Lung (tissue), 12 donors: ENCODE data around the gene SDK2. TPM values are rescaled to one million over a fixed set of nuclear protein-coding genes. Genes with fewer than 3 reads are reported as not detected.

Source experiments
- ATAC-seq: fragments of 200-7000 bp; cut with Tn5 transposase; one replicate; pipeline ENCODE4 v1.9.1; 2020; ENCODE audit warnings: moderate number of reproducible peaks; ENCODE audit not compliant: insufficient read depth, low FRiP score
- DNase-seq, 3 donors: peaks; one replicate each; pipeline ENCODE4 v3.0.0-alpha.2; 2013 to 2017
- H3K27ac ChIP-seq, 2 donors: one replicate each; pipeline ENCODE4 v1.5.1; 2013; ENCODE audit warnings: mild to moderate bottlenecking in 2 of 2, moderate library complexity in 2 of 2, control low read depth in 1 of 2, inconsistent platforms in 1 of 2, low read depth in 1 of 2, low read length in 1 of 2
- H3K27me3 ChIP-seq, 3 donors: one replicate each; pipeline ENCODE4 v1.5.1; 2013; ENCODE audit warnings: low read length in 2 of 3; ENCODE audit not compliant: control insufficient read depth in 3 of 3, insufficient read depth in 3 of 3
- H3K36me3 ChIP-seq, 4 donors: one replicate each; pipeline ENCODE4 v1.5.1; 2013; ENCODE audit warnings: low read length in 4 of 4, mild to moderate bottlenecking in 1 of 4, moderate library complexity in 1 of 4; ENCODE audit not compliant: control insufficient read depth in 4 of 4, insufficient read depth in 4 of 4
- H3K4me1 ChIP-seq, 5 donors: one replicate each; pipeline ENCODE4 v1.5.1; 2013; ENCODE audit warnings: low read length in 5 of 5, mild to moderate bottlenecking in 2 of 5, moderate library complexity in 1 of 5; ENCODE audit not compliant: control insufficient read depth in 5 of 5, insufficient read depth in 5 of 5
- H3K4me3 ChIP-seq: one replicate; pipeline ENCODE4 v1.5.1; 2013; ENCODE audit warnings: mild to moderate bottlenecking, control low read depth, moderate library complexity
- H3K9ac ChIP-seq, 2 donors: one replicate each; pipeline ENCODE4 v1.5.1; 2013; ENCODE audit warnings: low read length in 2 of 2, control low read depth in 1 of 2; ENCODE audit not compliant: insufficient read depth in 1 of 2
- H3K9me3 ChIP-seq, 4 donors: one replicate each; pipeline ENCODE4 v1.5.1; 2013; ENCODE audit warnings: low read length in 3 of 4, mild to moderate bottlenecking in 1 of 4, moderate library complexity in 1 of 4; ENCODE audit not compliant: control insufficient read depth in 4 of 4, insufficient read depth in 3 of 4
- CTCF ChIP-seq: IDR thresholded peaks from 2 replicates; pipeline ENCODE4 v1.5.1; 2012; ENCODE audit warnings: mild to moderate bottlenecking; ENCODE audit errors: control extremely low read depth, extremely low read depth
- WGBS, 2 donors: extraction: QIAGEN DNeasy Blood & Tissue Kit; methylation state at CpG; one replicate each; pipeline ENCODE4 v1.1.7; 2013; 5-methylcytosine and 5-hydroxymethylcytosine counted together
- polyA plus RNA-seq, 2 donors: library from polyadenylated mRNA; stranded (reverse); fragments of 200-250 nt; gene quantifications; one replicate each; pipeline ENCODE4 v1.2.1, GENCODE V29; 2013
- total RNA-seq, 2 donors: library from RNA; depleted of rRNA in 1 of 2; stranded (reverse); fragments of >200 nt in 1 of 2; gene quantifications; one replicate each; pipeline ENCODE4 v1.2.1, GENCODE V29; 2014 to 2021
- donor health status: control.
- donor health status: control.
- donor health status: Bipolar disorder and iron deficiency.
- donor health status: healthy.
- donor health status: DM: yes; HTN: yes; CAD: no.

The SDK2 gene
- total and polyA plus RNA-seq, 4 donors, result 0.91 to 41.7 (median 4.3) TPM

- 52 to 69% methylated on average over 16 of the region's 16 CpGs for WGBS, 2 donors
- no peak for DNase-seq
These were observed 353.6 kb downstream of the SDK2 start for GRCh38 chr17:73290399-73291259.

DNA sequence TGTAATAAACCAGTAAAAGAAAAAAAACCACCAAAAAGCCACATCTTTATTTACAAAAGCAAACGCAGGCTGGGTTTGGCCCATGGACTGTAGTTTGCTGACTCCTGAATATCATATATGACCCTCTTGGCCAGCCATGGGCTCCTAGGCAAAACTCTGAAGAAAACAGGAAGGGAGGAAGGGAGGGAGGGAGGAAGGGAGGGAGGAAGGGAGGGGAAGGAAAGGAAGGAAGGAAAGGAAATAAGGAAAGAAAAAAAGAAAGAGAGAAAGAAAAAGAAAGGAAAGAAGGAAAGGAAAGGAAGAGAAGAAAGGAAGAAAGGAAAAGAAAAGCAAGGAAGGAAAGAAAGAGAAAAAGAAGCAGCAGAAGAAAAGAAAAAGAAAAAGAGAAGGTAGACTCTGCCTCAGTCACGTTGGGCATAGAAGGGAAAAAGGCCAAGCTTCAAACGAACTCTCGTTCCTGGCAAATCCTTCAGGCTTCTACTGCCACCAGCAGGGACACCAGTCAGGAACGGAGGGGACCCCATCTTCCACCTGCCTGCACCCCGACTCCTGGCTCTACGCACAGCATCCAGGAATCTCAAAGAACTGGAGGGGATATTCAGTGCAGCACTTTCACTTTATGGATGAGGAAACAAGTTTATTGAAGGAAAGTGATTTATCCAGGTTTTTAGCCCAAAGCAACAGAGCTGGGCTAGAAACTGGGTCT lies 354.5 kb downstream of the SDK2 start:
- H3K4me3 ChIP-seq, result no peak overlapping the region
- 74 to 82% methylated on average over 7 of the region's 7 CpGs for WGBS, 2 donors
- H3K9ac ChIP-seq, result no peak overlapping the region
- H3K27me3 ChIP-seq, result no peaks in the 10 kb centered on the region
- H3K27ac ChIP-seq, result peak overlapping the region; percentile 62 to 88
- no peaks in the 10 kb centered on the region for H3K9me3 ChIP-seq
- H3K4me1 ChIP-seq, result peaks cover 28 to 72% (median 50%) of the 10 kb centered on the region in 5 donors
- ATAC-seq, result no peak
- peaks cover 7 to 32% (median 17%) of the 10 kb centered on the region in 4 donors for H3K36me3 ChIP-seq
- no peak for TF ChIP-seq CTCF
- DNase-seq, result no peak

More at GRCh38 chr17:73290399-73291259, 353.6 kb downstream of the SDK2 start:
- Histone ChIP-seq H3K4me1 (peaks cover 28 to 72% (median 46%) of the 10 kb centered on the region in 5 donors), H3K4me3 (no peak overlapping the region), H3K36me3 (peaks cover 1 to 25% (median 10%) of the 10 kb centered on the region in 4 donors), H3K27me3 (no peaks in the 10 kb centered on the region), H3K9me3 (no peaks in the 10 kb centered on the region), H3K27ac (peak overlapping the region; percentile 88 to 95), H3K9ac (no peak overlapping the region)
- no peak for ATAC-seq
- TF ChIP-seq CTCF, result no peak

DNA sequence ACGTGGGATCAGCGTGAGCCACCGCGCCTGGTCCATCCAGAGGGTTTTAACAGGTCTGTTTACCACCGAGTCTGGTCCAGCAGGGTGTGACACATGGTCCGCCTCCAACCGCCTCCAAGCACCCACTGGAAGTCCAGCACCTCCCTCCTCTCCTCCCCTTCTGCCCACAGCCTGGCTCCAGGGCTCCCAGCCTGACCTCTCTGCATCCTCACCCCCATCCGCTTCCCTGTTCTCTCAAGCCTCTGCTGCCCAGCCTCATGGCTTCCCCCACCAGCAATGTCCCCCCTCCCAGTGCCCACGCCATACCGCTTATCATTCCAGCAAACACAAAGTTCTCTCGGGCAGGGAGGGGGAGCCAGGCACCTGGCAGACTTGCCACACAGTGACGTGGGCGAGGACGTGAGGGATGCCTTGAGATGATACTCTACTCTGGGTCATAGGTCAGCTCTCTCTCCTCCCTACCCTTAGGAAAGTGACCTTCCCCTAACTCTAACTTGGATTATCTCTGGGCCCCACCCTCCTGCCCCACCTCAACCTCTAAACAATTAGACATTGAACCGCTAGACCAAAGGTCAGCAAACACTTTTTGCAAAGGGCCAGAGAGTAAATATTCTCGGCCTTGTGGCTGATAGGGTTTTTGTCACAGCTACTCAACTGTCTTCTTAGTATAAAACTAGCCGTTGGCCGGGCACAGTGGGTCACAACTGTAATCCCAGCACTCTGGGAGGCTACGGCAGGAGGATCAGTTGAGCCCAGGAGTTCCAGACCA lies 355.5 kb downstream of the SDK2 start:
- WGBS, 2 donors, result 51 to 70% methylated on average over 19 of the region's 19 CpGs
- TF ChIP-seq CTCF, result no peak
- peak; percentile 42 for ATAC-seq
- Histone ChIP-seq H3K36me3 (peaks cover 7 to 41% (median 21%) of the 10 kb centered on the region in 4 donors), H3K4me3 (no peak overlapping the region), H3K27ac (peak overlapping the region; percentile 62 to 75), H3K9me3 (no peaks in the 10 kb centered on the region), H3K27me3 (no peaks in the 10 kb centered on the region), H3K9ac (no peak overlapping the region), H3K4me1 (peaks cover 26 to 70% (median 46%) of the 10 kb centered on the region in 5 donors)
- no peak for DNase-seq
